ENCODE results near the gene CELSR1.
"Not testable (repeated sequence)": the region's sequence is repeated elsewhere in the genome, so short reads cannot be mapped to it uniquely, and the experiment has no call there.

The CELSR1 gene

DNA sequence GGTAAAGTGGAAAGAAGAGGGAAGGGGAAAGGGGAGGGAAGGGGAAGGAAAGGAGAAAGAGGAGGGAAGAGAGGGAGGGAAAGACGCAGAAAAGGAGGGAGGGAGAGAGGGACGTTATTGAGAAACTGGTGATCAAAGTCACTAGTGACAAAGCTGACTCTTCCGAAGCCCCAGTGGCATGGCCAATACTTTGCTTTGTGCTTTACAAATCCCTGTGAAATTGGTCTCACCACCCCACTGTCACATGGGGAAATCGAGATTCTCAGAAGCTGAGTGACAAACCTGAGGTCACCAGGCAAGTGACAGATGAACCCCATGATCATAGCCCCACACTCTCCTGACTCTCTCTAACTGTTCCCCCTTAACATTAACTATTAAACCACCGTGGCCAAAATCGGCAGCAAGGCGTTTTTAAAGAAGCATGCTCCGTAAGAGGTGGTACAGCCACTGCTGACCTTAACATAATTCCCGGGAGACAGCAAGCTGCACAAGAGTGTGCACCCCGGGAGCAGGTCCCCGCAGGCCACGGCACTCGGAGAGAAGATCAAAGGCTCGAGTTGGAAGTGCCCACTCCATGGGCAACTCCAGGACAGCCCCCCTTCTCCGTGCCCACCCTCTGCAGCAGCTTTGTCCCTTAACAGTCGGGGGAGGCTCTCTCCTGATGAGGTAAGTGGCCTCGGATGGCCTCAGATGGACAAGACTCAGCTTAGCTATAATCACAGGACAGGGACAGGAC lies 34.8 kb downstream of the CELSR1 start:
- H3K27ac ChIP-seq, result peak overlapping the region; percentile 86
- TF ChIP-seq, protein P1, sequence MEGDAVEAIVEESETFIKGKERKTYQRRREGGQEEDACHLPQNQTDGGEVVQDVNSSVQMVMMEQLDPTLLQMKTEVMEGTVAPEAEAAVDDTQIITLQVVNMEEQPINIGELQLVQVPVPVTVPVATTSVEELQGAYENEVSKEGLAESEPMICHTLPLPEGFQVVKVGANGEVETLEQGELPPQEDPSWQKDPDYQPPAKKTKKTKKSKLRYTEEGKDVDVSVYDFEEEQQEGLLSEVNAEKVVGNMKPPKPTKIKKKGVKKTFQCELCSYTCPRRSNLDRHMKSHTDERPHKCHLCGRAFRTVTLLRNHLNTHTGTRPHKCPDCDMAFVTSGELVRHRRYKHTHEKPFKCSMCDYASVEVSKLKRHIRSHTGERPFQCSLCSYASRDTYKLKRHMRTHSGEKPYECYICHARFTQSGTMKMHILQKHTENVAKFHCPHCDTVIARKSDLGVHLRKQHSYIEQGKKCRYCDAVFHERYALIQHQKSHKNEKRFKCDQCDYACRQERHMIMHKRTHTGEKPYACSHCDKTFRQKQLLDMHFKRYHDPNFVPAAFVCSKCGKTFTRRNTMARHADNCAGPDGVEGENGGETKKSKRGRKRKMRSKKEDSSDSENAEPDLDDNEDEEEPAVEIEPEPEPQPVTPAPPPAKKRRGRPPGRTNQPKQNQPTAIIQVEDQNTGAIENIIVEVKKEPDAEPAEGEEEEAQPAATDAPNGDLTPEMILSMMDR (conservative IDR thresholded peaks at IDR 0.05; ENCODE audit: low read depth), result no peak
- DNase-seq (ENCODE audit: low spot score), result no peak
- CTCF ChIA-PET, result no interaction called here
- POLR2A ChIA-PET (ENCODE audit: low non-redundant PET), result no interaction called here

DNA sequence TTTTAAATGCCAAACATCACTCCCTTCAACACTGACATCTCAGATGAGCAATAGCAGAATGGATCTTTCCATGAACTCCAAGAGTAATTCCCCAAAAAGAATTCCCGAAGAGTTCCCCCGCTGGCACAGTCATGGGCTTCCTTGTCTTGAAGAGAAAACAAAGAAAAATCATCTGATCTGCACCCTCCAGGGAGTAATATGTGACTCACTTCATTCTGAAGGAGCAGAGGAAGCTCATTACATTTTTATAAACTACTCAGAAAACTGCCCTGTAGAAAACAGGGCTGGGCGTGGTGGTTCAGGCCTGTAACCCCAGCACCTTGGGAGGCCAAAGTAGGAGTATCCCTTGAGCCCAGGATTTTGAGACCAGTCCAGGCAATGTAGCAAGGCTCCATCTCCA lies 35.7 kb downstream of the CELSR1 start:
- CTCF ChIA-PET, result no interaction called here
- TF ChIP-seq, protein P1 (conservative IDR thresholded peaks at IDR 0.05; ENCODE audit: low read depth), result no peak
- peak; percentile 68 for DNase-seq (ENCODE audit: low spot score)
- POLR2A ChIA-PET (ENCODE audit: low non-redundant PET), result no interaction called here
- H3K27ac ChIP-seq, result peak overlapping the region; percentile 86

DNA sequence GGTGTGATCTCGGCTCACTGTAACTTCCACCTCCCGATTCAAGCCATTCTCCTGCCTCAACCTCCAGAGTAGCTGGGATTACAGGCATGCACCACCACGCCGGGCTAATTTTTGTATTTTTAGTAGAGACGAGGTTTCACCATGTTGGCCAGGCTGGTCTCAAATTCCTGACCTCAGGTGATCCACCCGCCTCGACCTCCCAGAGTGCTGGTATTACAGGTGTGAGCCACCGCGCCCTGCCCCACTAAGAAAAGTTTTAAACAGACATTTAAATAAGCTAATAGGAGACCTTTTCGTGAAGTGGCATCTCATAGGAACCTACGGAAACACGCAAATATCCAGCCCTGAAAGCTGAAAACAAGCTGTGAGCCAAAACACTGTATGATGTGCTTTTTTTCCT lies 36.2 kb downstream of the CELSR1 start:
- POLR2A ChIA-PET (ENCODE audit: low non-redundant PET); CTCF ChIA-PET; DNase-seq (ENCODE audit: low spot score): not testable (repeated sequence)
- H3K27ac ChIP-seq, result peak overlapping the region; percentile 86

DNA sequence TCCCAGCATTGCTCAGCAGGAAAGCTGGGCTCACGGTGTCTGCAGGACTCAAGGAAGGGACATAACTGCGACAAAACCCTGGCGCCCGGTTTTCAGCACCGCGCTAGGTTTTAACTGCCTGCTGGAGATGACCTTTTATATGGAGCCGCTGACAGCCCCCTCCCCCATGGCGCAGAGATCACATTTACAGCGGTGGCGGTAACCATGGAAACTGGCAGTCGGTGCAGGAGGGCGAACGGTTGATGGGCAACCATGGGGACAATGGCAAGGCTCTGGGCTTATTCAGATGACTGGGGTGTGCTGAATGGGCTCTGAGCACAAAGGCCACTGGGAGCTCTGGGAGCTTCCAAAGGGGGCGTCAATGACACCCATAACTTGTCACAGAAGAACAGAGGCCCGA lies 37.2 kb downstream of the CELSR1 start:
- TF ChIP-seq, protein P1 (conservative IDR thresholded peaks at IDR 0.05; ENCODE audit: low read depth), result no peak
- POLR2A ChIA-PET (ENCODE audit: low non-redundant PET), result interaction anchor here (0.7 kb wide), 1 partner anchor 28 kb away, joined by 4 read pairs; no protein-coding TSS in a partner anchor
- H3K27ac ChIP-seq, result peak overlapping the region; percentile 86
- CTCF ChIA-PET, result interaction anchor here (0.6 kb wide), 1 partner anchor 18 kb away, joined by 3 read pairs; no protein-coding TSS in a partner anchor
- DNase-seq (ENCODE audit: low spot score), result no peak

DNA sequence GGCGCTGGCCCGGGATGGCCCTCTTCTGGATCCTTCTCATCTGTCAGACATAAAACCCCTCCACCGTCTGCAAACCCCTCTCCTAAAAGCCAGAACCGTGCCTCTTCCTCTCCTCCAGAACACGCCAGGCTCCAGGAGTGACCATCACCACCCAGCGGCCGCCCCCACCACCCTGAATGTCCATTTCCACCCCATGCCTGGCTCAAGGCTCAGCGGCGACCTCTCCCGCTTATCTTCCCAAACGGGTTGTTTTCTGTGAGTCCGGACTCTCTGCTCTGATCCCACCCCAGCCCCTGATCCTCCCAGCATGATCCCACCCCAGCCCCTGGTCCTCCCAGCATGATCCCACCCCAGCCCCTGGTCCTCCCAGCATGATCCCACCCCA lies 37.6 kb downstream of the CELSR1 start:
- H3K27ac ChIP-seq, result peak overlapping the region; percentile 86
- ChIA-PET POLR2A (ENCODE audit: low non-redundant PET) (no interaction called here), CTCF (interaction anchor here (0.6 kb wide), 2 partner anchors 11 to 18 kb away, joined by 3 read pairs; no protein-coding TSS in a partner anchor)
- no peak for DNase-seq (ENCODE audit: low spot score)
- TF ChIP-seq, protein P1 (conservative IDR thresholded peaks at IDR 0.05; ENCODE audit: low read depth), result no peak

DNA sequence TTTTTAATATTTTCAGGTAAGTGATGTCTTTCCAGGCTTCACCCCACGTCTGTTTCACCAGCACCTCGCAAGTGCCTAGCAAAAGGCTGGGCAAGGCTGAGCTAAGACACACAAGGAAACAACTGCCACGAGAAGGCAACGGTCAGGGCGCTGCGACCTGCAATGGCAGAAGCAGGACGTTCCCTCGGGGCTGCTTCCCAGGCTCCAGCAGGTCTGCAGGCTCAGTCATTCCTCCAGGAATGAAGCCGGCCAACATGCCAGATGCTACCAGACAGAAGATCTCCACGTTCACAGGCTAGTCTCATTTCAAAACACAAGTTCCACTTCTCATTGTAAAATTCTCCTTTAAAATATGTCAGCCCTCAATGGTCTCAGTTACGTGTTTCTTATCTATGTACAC lies 45.5 kb downstream of the CELSR1 start:
- CTCF ChIA-PET, result no interaction called here

DNA sequence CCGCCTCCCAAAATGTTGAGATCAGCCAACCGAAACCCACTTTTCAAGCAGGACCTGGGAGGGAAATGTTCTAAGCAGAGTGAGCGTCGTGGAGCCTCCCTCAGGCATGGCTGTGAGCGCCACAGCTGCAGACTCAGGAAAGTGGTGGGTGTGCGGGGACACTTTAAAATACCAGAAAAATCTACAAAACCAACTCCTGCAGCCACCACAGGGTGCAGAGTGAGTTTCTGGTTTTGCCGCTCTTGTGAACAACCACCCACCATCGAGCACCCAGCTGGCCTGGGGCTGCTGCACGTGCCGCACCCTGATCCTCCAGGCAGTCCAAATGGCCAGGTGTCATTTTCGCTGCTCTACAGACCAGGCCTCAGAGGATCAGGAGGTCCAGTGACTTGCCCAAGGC lies 46.9 kb downstream of the CELSR1 start:
- peak overlapping the region; percentile 35 for H3K27ac ChIP-seq
- ChIA-PET POLR2A (ENCODE audit: low non-redundant PET) (no interaction called here), CTCF (no interaction called here)
- DNase-seq (ENCODE audit: low spot score), result no peak
- TF ChIP-seq, protein P1 (conservative IDR thresholded peaks at IDR 0.05; ENCODE audit: low read depth), result no peak

More for the DNA sequence above, 45.5 kb downstream of the CELSR1 start:
- DNase-seq (ENCODE audit: low spot score), result no peak
- H3K27ac ChIP-seq, result peak overlapping the region; percentile 32
- POLR2A ChIA-PET (ENCODE audit: low non-redundant PET), result no interaction called here
- TF ChIP-seq, protein P1 (conservative IDR thresholded peaks at IDR 0.05; ENCODE audit: low read depth), result no peak
